Spleen (tissue), 11 donors: ENCODE data around the gene CSN3. TPM values are rescaled to one million over a fixed set of nuclear protein-coding genes. Genes with fewer than 3 reads are reported as not detected.
"Not testable (repeated sequence)": the region's sequence is repeated elsewhere in the genome, so short reads cannot be mapped to it uniquely, and the experiment has no call there.

Experiments
- DNase-seq: peaks from one replicate; pipeline ENCODE4 v3.0.0-alpha.2; 2020
- H3K27ac ChIP-seq, 8 donors: fragments of 200-600 bp; sonication (generic) in 7 of 8; 1 replicate in 4 of 8; 2 replicates in 4 of 8; pipeline versions ENCODE4 v1.5.0 to v1.8.0; 2016 to 2021; ENCODE audit warnings: inconsistent platforms in 4 of 8, mild to moderate bottlenecking in 4 of 8, moderate library complexity in 1 of 8
- H3K27me3 ChIP-seq, 7 donors: fragments of 200-600 bp; sonication (generic) in 6 of 7; replicated peaks in 1 of 7; 1 replicate in 4 of 7; 2 replicates in 3 of 7; pipeline versions ENCODE4 v1.5.0 to v1.8.0; 2016 to 2021; ENCODE audit warnings: inconsistent platforms in 3 of 7, mild to moderate bottlenecking in 1 of 7
- H3K36me3 ChIP-seq, 6 donors: fragments of 200-600 bp; sonication (generic) in 5 of 6; 1 replicate in 4 of 6; 2 replicates in 2 of 6; pipeline versions ENCODE4 v1.5.0 to v1.8.0; 2016 to 2021; ENCODE audit warnings: inconsistent platforms in 2 of 6
- H3K4me1 ChIP-seq, 6 donors: fragments of 200-600 bp; sonication (generic) in 5 of 6; 1 replicate in 3 of 6; 2 replicates in 3 of 6; pipeline versions ENCODE4 v1.5.0 to v1.8.0; 2016 to 2021; ENCODE audit warnings: inconsistent platforms in 3 of 6
- H3K4me3 ChIP-seq, 8 donors: fragments of 200-600 bp; sonication (generic) in 7 of 8; 1 replicate in 4 of 8; 2 replicates in 4 of 8; pipeline versions ENCODE4 v1.5.0 to v1.8.0; 2016 to 2021; ENCODE audit warnings: inconsistent platforms in 4 of 8, mild to moderate bottlenecking in 4 of 8, moderate library complexity in 2 of 8
- H3K9me3 ChIP-seq, 8 donors: fragments of 200-600 bp; sonication (generic) in 7 of 8; 1 replicate in 4 of 8; 2 replicates in 4 of 8; pipeline versions ENCODE4 v1.5.0 to v1.8.0; 2016 to 2021; ENCODE audit warnings: inconsistent platforms in 4 of 8
- CTCF ChIP-seq, 11 experiments: fragments of 200-600 bp in 7 of 11; fragments of 450-650 bp in 4 of 11; sonication (generic) in 4 of 11; IDR thresholded peaks in 8 of 11; conservative IDR thresholded peaks in 3 of 11; 1 replicate in 7 of 11; 2 replicates in 4 of 11; pipeline versions ENCODE4 v1.4.0 to v1.8.0; 2016 to 2021; ENCODE audit warnings: antibody characterized with exemption in 11 of 11, inconsistent platforms in 4 of 11, mild to moderate bottlenecking in 1 of 11
- POLR2A ChIP-seq, 3 donors: fragments of 450-650 bp; IDR thresholded peaks; one replicate each; pipeline ENCODE4 v1.5.1; 2017; ENCODE audit warnings: antibody characterized with exemption in 3 of 3, mild to moderate bottlenecking in 1 of 3
- POLR2AphosphoS5 ChIP-seq, 3 donors: sonication (generic); formaldehyde crosslinking; IDR thresholded peaks; one replicate each; pipeline ENCODE4 v1.5.1; 2017; ENCODE audit warnings: antibody characterized with exemption in 3 of 3
- WGBS, 5 donors: extraction: QIAGEN DNeasy Blood & Tissue Kit in 3 of 5; methylation state at CpG; one replicate each; pipeline versions ENCODE4 v1.1.5 to v1.1.7; 2013 to 2018; 5-methylcytosine and 5-hydroxymethylcytosine counted together
- intact Hi-C: fragments of 100-400 bp; cut with DNase I; formaldehyde crosslinking; loops from one replicate; pipeline ENCODE4 v1.15.0; 2023; ENCODE audit warnings: low total_unique reads
- polyA plus RNA-seq, 3 donors: library from polyadenylated mRNA; stranded (reverse); fragments of 200-250 nt; gene quantifications; one replicate each; pipeline ENCODE4 v1.2.1, GENCODE V29; 2013
- total RNA-seq, 7 donors: library from RNA; depleted of rRNA in 3 of 7; stranded (reverse); fragments of >200 nt in 3 of 7; fragmentation: NEBNext Ultra II Directional in 4 of 7; extraction: Animal tissue kit (Norgen Biotek cat#: 25700) in 4 of 7; gene quantifications; one replicate each; pipeline versions ENCODE4 v1.1.0 to v1.2.1, GENCODE V29; 2016 to 2021
- donor health status: healthy with polysubstance abuse.
- donor health status: DM: no; HTN: no; CAD: no; lungs with moderate emphysema.
- donor health status: DM: no; HTN: no; CAD: no.
- donor health status: Bipolar disorder and iron deficiency.
- donor health status: healthy.
- donor health status: DM: no; HTN: no; CAD: no.
- donor health status: DM: yes; HTN: yes; CAD: no.

CSN3 gene
- total and polyA plus RNA-seq, 10 donors: 0.30 to 0.52 TPM; not detected in 8

GRCh38 chr4:70203601-70204000, 38.8 kb upstream of the CSN3 start:
- Histone ChIP-seq H3K36me3 (no peaks in the 10 kb centered on the region), H3K4me3 (no peak overlapping the region), H3K27ac (no peak overlapping the region), H3K27me3 (no peaks in the 10 kb centered on the region), H3K9me3 (peaks cover 0 to 4% (median 0%) of the 10 kb centered on the region in 8 donors), H3K4me1 (no peaks in the 10 kb centered on the region)
- 57 to 76% (median 73%) methylated on average over 1 of the region's 1 CpG for WGBS, 5 donors
- no peak for TF ChIP-seq POLR2AphosphoS5 (IDR thresholded peaks at IDR 0.05)
- DNase-seq: no peak
- intact Hi-C loops: no loop called here

GRCh38 chr4:70212752-70213151, 29.6 kb upstream of the CSN3 start:
- 73 to 95% (median 81%) methylated on average over 3 to 4 of the region's 4 CpGs for WGBS, 5 donors
- intact Hi-C loops, H3K4me3 ChIP-seq, H3K27me3 ChIP-seq, DNase-seq, H3K27ac ChIP-seq, H3K36me3 ChIP-seq, H3K4me1 ChIP-seq: not testable (repeated sequence)
- peaks cover 0 to 14% (median 0%) of the 10 kb centered on the region in 8 donors for H3K9me3 ChIP-seq

GRCh38 chr4:70216109-70216508, 26.3 kb upstream of the CSN3 start:
- H3K36me3 ChIP-seq, DNase-seq, H3K27me3 ChIP-seq, H3K9me3 ChIP-seq, H3K4me1 ChIP-seq, intact Hi-C loops, H3K4me3 ChIP-seq, H3K27ac ChIP-seq: not testable (repeated sequence)

GRCh38 chr4:70216550-70216949, 25.8 kb upstream of the CSN3 start:
- H3K27me3 ChIP-seq, H3K4me3 ChIP-seq, intact Hi-C loops, H3K36me3 ChIP-seq, H3K27ac ChIP-seq, H3K4me1 ChIP-seq, DNase-seq, H3K9me3 ChIP-seq: not testable (repeated sequence)
- WGBS, 5 donors: 90 to 100% (median 95%) methylated on average over 1 of the region's 1 CpG

GRCh38 chr4:70221389-70221788, 21.0 kb upstream of the CSN3 start:
- WGBS, 5 donors: 87 to 93% (median 90%) methylated on average over 3 of the region's 3 CpGs
- H3K4me3 ChIP-seq, H3K27ac ChIP-seq, H3K36me3 ChIP-seq, H3K9me3 ChIP-seq, H3K4me1 ChIP-seq, intact Hi-C loops, DNase-seq, H3K27me3 ChIP-seq: not testable (repeated sequence)

GRCh38 chr4:70221818-70222217, 20.6 kb upstream of the CSN3 start:
- H3K4me1 ChIP-seq, intact Hi-C loops, H3K9me3 ChIP-seq, DNase-seq, H3K36me3 ChIP-seq, H3K27me3 ChIP-seq, H3K27ac ChIP-seq, H3K4me3 ChIP-seq: not testable (repeated sequence)

- no peaks in the 10 kb centered on the region for H3K9me3 ChIP-seq
- WGBS, 5 donors: 69 to 82% (median 77%) methylated on average over 2 of the region's 2 CpGs
- no peak within 1 kb of the TSS for H3K27ac ChIP-seq
- intact Hi-C loops: no loop called here
- no peak for TF ChIP-seq POLR2A (IDR thresholded peaks at IDR 0.05)
- no peak for TF ChIP-seq CTCF (IDR thresholded peaks at IDR 0.05 in 8 of 11, conservative IDR thresholded peaks at IDR 0.05 in 3 of 11)
- no peak for TF ChIP-seq POLR2AphosphoS5 (IDR thresholded peaks at IDR 0.05)
- no peaks in the 10 kb centered on the region for H3K27me3 ChIP-seq
- no peaks in the 10 kb centered on the region for H3K4me1 ChIP-seq
- no peak within 1 kb of the TSS for H3K4me3 ChIP-seq
- no peak for DNase-seq
- H3K36me3 ChIP-seq: no peaks in the 10 kb centered on the region
Observed at GRCh38 chr4:70225824-70226223, 16.6 kb upstream of the CSN3 start, which contains the start of gene FDCSP. Gene FDCSP, plus strand, starts transcription at chr4:70226124. Its CDS starts 5,071 bp downstream, at chr4:70231195.
